Ascending aorta (tissue), 2 donors: Measurements from ENCODE around the gene CHSY1. TPM values are rescaled to one million over a fixed set of nuclear protein-coding genes. Genes with fewer than 3 reads are reported as not detected.

Experiments
- DNase-seq, 2 donors: peaks; one replicate each; pipeline ENCODE4 v3.0.0-alpha.2; 2019; ENCODE audit warnings: low spot score in 2 of 2
- H3K27ac ChIP-seq, 2 donors: fragments of 200-600 bp; sonication (generic); one replicate each; pipeline ENCODE4 v1.5.1; 2016 to 2017; ENCODE audit warnings: mild to moderate bottlenecking in 1 of 2
- H3K27me3 ChIP-seq: fragments of 200-600 bp; sonication (generic); one replicate; pipeline ENCODE4 v1.5.1; 2017
- H3K36me3 ChIP-seq, 2 donors: fragments of 200-600 bp; sonication (generic); one replicate each; pipeline ENCODE4 v1.5.1; 2016
- H3K4me1 ChIP-seq, 2 donors: fragments of 200-600 bp; sonication (generic); one replicate each; pipeline ENCODE4 v1.5.1; 2016 to 2017; ENCODE audit warnings: mild to moderate bottlenecking in 1 of 2
- H3K4me3 ChIP-seq, 2 donors: fragments of 200-600 bp; sonication (generic); one replicate each; pipeline ENCODE4 v1.5.1; 2016 to 2017; ENCODE audit warnings: mild to moderate bottlenecking in 1 of 2
- H3K9me3 ChIP-seq, 2 donors: fragments of 200-600 bp; sonication (generic); one replicate each; pipeline ENCODE4 v1.5.1; 2016
- intact Hi-C: fragments of 100-400 bp; cut with DNase I; formaldehyde crosslinking; loops from one replicate; pipeline ENCODE4 v1.15.1; 2023
- total RNA-seq: library from RNA; depleted of rRNA; stranded (reverse); fragments of >200 nt; gene quantifications from one replicate; pipeline ENCODE4 v1.1.0, GENCODE V29; 2016
- TF ChIP-seq, protein P1 (sequence below), 3 experiments: fragments of 200-600 bp in 2 of 3; fragments of 450-650 bp in 1 of 3; sonication (generic) in 2 of 3; IDR thresholded peaks; one replicate each; pipeline ENCODE4 v1.5.1; 2016 to 2019; ENCODE audit warnings: antibody characterized with exemption in 3 of 3, mild to moderate bottlenecking in 1 of 3, moderate library complexity in 1 of 3

Gene CHSY1
- total RNA-seq, 1 donor from 2014 or later = 47.4 TPM

DNA sequence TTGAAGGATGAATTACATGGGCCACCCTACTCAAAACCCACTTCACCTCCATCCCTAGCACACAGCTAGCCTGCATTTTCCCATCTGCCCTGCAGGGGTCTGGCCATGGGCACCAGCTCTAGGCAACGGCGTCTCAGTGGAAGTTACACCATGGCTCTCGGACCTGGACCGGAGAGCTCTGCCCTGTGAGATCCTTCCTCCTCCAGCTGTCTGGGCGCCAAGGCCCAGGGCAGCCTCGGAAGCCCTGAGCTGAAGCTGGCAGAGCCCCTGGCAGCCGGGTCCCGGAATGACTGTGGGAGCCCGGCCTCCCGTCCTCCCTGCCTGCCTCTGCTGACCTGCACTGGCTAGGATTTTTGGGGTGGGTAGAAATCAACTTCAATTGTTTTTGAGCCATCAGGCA lies 98.9 kb downstream of the CHSY1 start:
- Histone ChIP-seq H3K27ac (no peak overlapping the region), H3K4me1 (no peaks in the 10 kb centered on the region), H3K9me3 (no peaks in the 10 kb centered on the region), H3K27me3 (no peaks in the 10 kb centered on the region), H3K36me3 (no peaks in the 10 kb centered on the region), H3K4me3 (no peak overlapping the region)
- TF ChIP-seq, protein P1, sequence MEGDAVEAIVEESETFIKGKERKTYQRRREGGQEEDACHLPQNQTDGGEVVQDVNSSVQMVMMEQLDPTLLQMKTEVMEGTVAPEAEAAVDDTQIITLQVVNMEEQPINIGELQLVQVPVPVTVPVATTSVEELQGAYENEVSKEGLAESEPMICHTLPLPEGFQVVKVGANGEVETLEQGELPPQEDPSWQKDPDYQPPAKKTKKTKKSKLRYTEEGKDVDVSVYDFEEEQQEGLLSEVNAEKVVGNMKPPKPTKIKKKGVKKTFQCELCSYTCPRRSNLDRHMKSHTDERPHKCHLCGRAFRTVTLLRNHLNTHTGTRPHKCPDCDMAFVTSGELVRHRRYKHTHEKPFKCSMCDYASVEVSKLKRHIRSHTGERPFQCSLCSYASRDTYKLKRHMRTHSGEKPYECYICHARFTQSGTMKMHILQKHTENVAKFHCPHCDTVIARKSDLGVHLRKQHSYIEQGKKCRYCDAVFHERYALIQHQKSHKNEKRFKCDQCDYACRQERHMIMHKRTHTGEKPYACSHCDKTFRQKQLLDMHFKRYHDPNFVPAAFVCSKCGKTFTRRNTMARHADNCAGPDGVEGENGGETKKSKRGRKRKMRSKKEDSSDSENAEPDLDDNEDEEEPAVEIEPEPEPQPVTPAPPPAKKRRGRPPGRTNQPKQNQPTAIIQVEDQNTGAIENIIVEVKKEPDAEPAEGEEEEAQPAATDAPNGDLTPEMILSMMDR (IDR thresholded peaks at IDR 0.05) = no peak
- DNase-seq = no peak
- intact Hi-C loops = no loop called here

DNA sequence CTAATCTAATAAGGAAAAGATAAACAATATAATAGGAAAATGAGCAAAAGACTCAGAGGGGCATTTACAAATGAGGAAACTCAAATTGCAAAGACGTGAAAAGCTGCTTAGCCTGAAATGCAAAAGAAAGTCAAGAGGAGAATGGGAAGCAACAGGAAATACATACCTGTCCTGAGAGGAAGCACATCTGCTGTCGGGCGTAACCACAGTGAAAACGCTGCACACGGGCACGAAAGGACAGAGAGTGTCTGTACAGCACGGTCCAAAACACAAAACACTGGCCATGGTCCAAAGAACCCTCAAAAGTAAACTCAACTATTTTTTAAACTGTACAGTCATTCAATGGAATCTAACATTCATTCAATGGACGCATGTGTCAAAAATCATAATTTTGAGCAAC lies 100.6 kb downstream of the CHSY1 start:
- Histone ChIP-seq H3K4me3 (no peak overlapping the region), H3K4me1 (no peaks in the 10 kb centered on the region), H3K36me3 (no peaks in the 10 kb centered on the region), H3K9me3 (no peaks in the 10 kb centered on the region), H3K27ac (no peak overlapping the region), H3K27me3 (no peaks in the 10 kb centered on the region)
- intact Hi-C loops = no loop called here
- TF ChIP-seq, protein P1 (IDR thresholded peaks at IDR 0.05) = no peak
- no peak for DNase-seq

DNA sequence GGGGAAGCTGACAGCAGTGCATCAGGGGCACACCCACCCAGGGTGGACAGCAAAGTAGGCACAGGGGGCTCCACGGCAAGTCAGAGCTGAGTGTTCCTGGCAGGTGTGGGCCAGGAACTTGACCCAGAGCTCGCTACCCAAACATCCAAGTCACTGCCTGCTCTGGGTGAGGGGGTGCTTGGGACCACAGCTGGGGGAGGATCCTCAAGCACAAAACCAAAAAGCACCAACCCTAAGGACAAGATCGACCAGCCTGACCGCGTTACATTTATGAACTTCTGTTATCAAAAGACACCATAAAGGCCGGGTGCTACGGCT lies 101.2 kb downstream of the CHSY1 start:
- no peaks in the 10 kb centered on the region for H3K27me3 ChIP-seq
- DNase-seq = no peak
- H3K9me3 ChIP-seq = no peaks in the 10 kb centered on the region
- no peak overlapping the region for H3K27ac ChIP-seq
- TF ChIP-seq, protein P1 (IDR thresholded peaks at IDR 0.05) = no peak
- no peak overlapping the region for H3K4me3 ChIP-seq
- intact Hi-C loops = no loop called here
- H3K36me3 ChIP-seq = no peaks in the 10 kb centered on the region
- H3K4me1 ChIP-seq = no peaks in the 10 kb centered on the region

DNA sequence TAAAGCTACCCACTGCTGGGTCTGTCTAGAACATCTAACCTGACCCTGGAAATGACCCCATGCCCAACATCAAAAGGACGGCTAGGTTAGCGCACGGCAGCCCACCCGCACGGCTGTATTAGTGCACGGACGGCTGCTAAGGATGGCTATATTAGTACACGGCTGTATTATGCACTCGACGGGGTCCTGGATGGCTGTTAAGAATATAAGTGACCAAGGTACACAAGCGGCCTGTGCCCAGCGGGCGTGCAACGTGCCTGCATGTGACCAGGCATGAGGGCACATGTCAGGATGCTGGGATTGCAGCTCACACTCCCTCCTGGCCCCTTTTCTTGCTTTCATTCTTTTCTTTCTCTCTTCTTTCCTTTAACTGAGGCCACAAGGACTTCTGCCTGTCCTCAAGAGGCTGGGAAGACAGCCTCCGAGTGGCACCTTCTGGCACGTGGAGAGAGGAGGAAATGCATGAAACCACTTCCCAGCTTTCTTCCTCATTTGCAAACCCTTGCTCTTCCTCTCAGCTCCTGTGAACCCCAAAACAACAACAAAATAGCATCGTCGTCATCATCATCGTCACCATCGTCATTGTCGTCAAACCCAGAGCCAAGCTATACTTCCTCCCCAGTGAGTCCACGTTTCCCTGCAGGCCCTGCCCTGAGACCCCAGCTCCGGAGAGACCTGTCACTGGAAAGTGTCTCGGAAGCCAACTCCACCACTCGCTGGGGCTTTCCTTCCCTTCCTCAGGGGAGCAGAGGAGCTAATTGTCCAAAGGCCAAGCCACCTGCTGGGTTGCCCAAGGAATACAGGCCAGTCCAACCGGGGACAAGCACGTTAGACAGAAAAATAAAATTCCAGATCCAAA lies 101.8 kb downstream of the CHSY1 start:
- H3K4me3 ChIP-seq = no peak overlapping the region
- TF ChIP-seq, protein P1 (IDR thresholded peaks at IDR 0.05) = no peak
- H3K4me1 ChIP-seq = no peaks in the 10 kb centered on the region
- intact Hi-C loops = no loop called here
- DNase-seq = no peak
- no peaks in the 10 kb centered on the region for H3K36me3 ChIP-seq
- H3K9me3 ChIP-seq = no peaks in the 10 kb centered on the region
- H3K27ac ChIP-seq = no peak overlapping the region
- H3K27me3 ChIP-seq = no peaks in the 10 kb centered on the region

DNA sequence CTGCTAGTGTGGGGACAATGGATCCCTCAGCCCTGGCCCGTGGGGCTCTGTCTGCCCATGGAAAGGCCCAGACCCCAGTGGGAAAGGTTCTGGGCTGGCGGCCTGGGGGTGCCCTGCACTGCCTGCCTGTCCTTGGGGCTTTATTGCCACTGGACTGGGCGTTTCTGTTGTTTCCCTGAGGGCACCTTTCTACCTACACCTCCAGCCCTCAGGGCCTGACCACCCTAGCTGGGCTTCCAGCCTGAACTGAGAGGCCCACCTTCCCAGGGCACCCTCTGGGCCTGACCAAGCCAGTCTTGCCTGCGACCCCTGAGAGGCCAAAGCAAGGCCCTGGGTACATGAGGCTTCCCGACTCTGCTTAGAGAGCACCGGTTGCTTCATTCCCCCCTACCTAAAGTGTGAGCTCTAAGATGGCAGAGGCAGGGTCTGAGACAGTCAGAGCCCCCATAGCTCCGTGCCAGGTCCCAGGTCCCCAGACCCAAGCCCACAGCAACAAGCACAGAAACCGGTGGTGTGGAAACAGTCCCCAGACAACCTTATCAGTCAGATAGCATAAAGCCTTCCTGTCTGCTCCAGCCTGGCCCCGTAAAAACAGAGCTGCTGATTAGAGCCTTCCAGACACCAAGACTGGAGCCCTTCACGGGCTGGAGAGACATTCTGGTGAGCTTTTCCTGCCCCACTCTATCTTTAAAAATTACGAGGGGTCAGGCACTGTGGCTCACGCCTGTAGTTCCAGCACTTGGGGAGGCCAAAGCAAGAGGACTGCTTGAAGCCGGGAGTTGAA lies 102.8 kb downstream of the CHSY1 start:
- TF ChIP-seq, protein P1 (IDR thresholded peaks at IDR 0.05) = no peak
- DNase-seq = no peak
- H3K4me1 ChIP-seq = no peaks in the 10 kb centered on the region
- H3K27me3 ChIP-seq = no peaks in the 10 kb centered on the region
- no peak overlapping the region for H3K4me3 ChIP-seq
- H3K9me3 ChIP-seq = no peaks in the 10 kb centered on the region
- intact Hi-C loops = no loop called here
- no peaks in the 10 kb centered on the region for H3K36me3 ChIP-seq
- H3K27ac ChIP-seq = no peak overlapping the region
